SK-N-SH treated with all-trans-retinoic acid at 6 μM for 48 hours (cell line): ENCODE results near the gene CZIB.
"Not testable (repeated sequence)": the region's sequence is repeated elsewhere in the genome, so short reads cannot be mapped to it uniquely, and the experiment has no call there.

Experiments used
- ARNTL ChIP-seq: fragments of 450-650 bp; formaldehyde crosslinking; IDR thresholded peaks from 2 replicates; pipeline ENCODE4 v1.5.0; 2020; ENCODE audit warnings: low read depth, mild to moderate bottlenecking, moderate library complexity, borderline replicate concordance
- GLIS3 ChIP-seq: fragments of 250-450 bp; sonication (Bioruptor Pico); IDR thresholded peaks from 2 replicates; pipeline ENCODE4 v1.5.0; 2020; ENCODE audit warnings: mild to moderate bottlenecking, moderate library complexity
- ISL1 ChIP-seq: fragments of 250-450 bp; sonication (Bioruptor Pico); IDR thresholded peaks from 2 replicates; pipeline ENCODE4 v2.1.2; 2022; ENCODE audit warnings: mild to moderate bottlenecking, moderate library complexity
- PPARA ChIP-seq: fragments of 250-450 bp; sonication (Bioruptor Pico); IDR thresholded peaks from 2 replicates; pipeline ENCODE4 v1.5.0; 2020; ENCODE audit warnings: mild to moderate bottlenecking, borderline replicate concordance
- RARB ChIP-seq: fragments of 250-450 bp; sonication (Bioruptor Pico); IDR thresholded peaks from 2 replicates; pipeline ENCODE4 v1.8.0; 2021; ENCODE audit warnings: mild to moderate bottlenecking, moderate library complexity
- TCF4 ChIP-seq: fragments of 250-450 bp; sonication (Bioruptor Pico); IDR thresholded peaks from 2 replicates; pipeline ENCODE4 v1.8.0; 2021; ENCODE audit warnings: mild to moderate bottlenecking, moderate library complexity, borderline replicate concordance
- ZFP3 ChIP-seq: fragments of 250-450 bp; sonication (Bioruptor Pico); IDR thresholded peaks from 2 replicates; pipeline ENCODE4 v1.5.0; 2020; ENCODE audit warnings: mild to moderate bottlenecking, moderate library complexity
- ZFP30 ChIP-seq: fragments of 450-650 bp; formaldehyde crosslinking; IDR thresholded peaks from 2 replicates; pipeline ENCODE4 v1.5.0; 2022; ENCODE audit warnings: mild to moderate bottlenecking, moderate library complexity
- TF ChIP-seq, protein P1 (sequence below): fragments of 250-450 bp; sonication (Bioruptor Pico); IDR thresholded peaks from 2 replicates; pipeline ENCODE4 v1.8.0; 2020; ENCODE audit warnings: mild to moderate bottlenecking, moderate library complexity, borderline replicate concordance

DNA sequence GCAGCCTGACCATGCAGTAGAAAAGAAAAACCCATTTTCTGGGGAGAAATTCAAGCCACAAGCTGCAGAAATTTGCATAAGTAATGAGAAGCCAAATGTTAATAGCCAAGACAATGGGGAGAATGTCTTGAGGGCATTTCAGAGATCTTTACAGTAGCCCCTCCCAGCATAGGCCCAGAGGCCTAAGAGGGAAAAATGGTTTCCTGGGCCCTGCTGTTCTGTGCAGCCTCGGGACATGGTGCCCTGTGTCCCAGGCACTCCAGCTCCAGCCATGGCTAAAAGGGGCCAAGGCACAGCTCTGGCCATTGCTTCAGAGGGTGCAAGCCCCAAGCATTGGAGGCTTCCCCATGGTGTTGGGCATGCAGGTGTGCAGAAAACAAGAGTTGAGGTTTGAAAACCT is 14.9 kb downstream of the CZIB start:
- not testable (repeated sequence) for TF ChIP-seq RARB (CRISPR knock-in tag); ISL1 (CRISPR knock-in tag); ZFP30 (CRISPR knock-in tag); ARNTL; TCF4 (CRISPR knock-in tag); PPARA (CRISPR knock-in tag); GLIS3; ZFP3 (CRISPR knock-in tag)
- TF ChIP-seq, protein P1, sequence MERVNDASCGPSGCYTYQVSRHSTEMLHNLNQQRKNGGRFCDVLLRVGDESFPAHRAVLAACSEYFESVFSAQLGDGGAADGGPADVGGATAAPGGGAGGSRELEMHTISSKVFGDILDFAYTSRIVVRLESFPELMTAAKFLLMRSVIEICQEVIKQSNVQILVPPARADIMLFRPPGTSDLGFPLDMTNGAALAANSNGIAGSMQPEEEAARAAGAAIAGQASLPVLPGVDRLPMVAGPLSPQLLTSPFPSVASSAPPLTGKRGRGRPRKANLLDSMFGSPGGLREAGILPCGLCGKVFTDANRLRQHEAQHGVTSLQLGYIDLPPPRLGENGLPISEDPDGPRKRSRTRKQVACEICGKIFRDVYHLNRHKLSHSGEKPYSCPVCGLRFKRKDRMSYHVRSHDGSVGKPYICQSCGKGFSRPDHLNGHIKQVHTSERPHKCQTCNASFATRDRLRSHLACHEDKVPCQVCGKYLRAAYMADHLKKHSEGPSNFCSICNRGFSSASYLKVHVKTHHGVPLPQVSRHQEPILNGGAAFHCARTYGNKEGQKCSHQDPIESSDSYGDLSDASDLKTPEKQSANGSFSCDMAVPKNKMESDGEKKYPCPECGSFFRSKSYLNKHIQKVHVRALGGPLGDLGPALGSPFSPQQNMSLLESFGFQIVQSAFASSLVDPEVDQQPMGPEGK (CRISPR knock-in tag): not testable (repeated sequence)
